ENCODE data around the gene CD59. TPM values are rescaled to one million over a fixed set of nuclear protein-coding genes. Genes with fewer than 3 reads are reported as not detected.
"Not testable (repeated sequence)": the region's sequence is repeated elsewhere in the genome, so short reads cannot be mapped to it uniquely, and the experiment has no call there.

CD59 gene
- total and polyA plus RNA-seq, 7 experiments from 2014 or later, result 23.3 to 152 (median 69.6) TPM

GRCh38 chr11:33685082-33685481, 51.1 kb downstream of the CD59 start:
- no peak for DNase-seq
- Histone ChIP-seq H3K36me3 (ENCODE audit: control insufficient read depth in 2 of 3, insufficient read depth in 3 of 3, low read length in 3 of 3) (no peaks in the 10 kb centered on the region), H3K27ac (ENCODE audit: low read depth, low read length) (no peak overlapping the region), H3K27me3 (ENCODE audit: control insufficient read depth in 2 of 2, insufficient read depth in 2 of 2, low read length in 2 of 2) (peaks cover 0 to 9% of the 10 kb centered on the region in 2 donors), H3K9me3 (ENCODE audit: control insufficient read depth in 2 of 3, low read length in 3 of 3) (no peaks in the 10 kb centered on the region), H3K4me1 (ENCODE audit: control insufficient read depth in 2 of 2, insufficient read depth in 2 of 2, low read length in 2 of 2) (no peaks in the 10 kb centered on the region), H3K4me3 (ENCODE audit: low read length) (no peak overlapping the region)
- CTCF ChIA-PET, result interaction anchor here (0.7 kb wide), 1 partner anchor 495 kb away, joined by 3 read pairs; no protein-coding TSS in a partner anchor
- Mint-ChIP-seq H3K4me1 (peaks cover 0 to 3% (median 0%) of the 10 kb centered on the region in 7 donors), H3K4me3 (no peak overlapping the region), H3K36me3 (peaks cover 0 to 4% (median 0%) of the 10 kb centered on the region in 5 donors), H3K27me3 (peaks cover 27 to 49% (median 39%) of the 10 kb centered on the region in 5 donors), H3K9me3 (peaks cover 0 to 5% (median 0%) of the 10 kb centered on the region in 11 donors), H3K27ac (no peak overlapping the region)
- intact Hi-C loops (cut with micrococcal nuclease), result loop anchor here in 1 of 2 donors (5.0 kb wide), 1 partner anchor 323 kb away; no protein-coding TSS in a partner anchor
- no peak for ATAC-seq
- POLR2A ChIA-PET, result no interaction called here

- no peaks in the 10 kb centered on the region for H3K9me3 ChIP-seq (ENCODE audit: control insufficient read depth in 2 of 3, low read length in 3 of 3)
- H3K27me3 Mint-ChIP-seq, result peaks cover 33 to 55% (median 43%) of the 10 kb centered on the region in 5 donors
- CTCF ChIA-PET, result no interaction called here
These were observed 52.1 kb downstream of the CD59 start for GRCh38 chr11:33684003-33684706.

GRCh38 chr11:33682446-33682845, 53.8 kb downstream of the CD59 start:
- no peak overlapping the region for H3K27ac Mint-ChIP-seq
- no peak overlapping the region for H3K4me3 Mint-ChIP-seq
- peaks cover 43 to 55% (median 52%) of the 10 kb centered on the region in 5 donors for H3K27me3 Mint-ChIP-seq
- H3K27me3 ChIP-seq (ENCODE audit: control insufficient read depth in 2 of 2, insufficient read depth in 2 of 2, low read length in 2 of 2), result peaks cover 0 to 9% of the 10 kb centered on the region in 2 donors
- no peak for DNase-seq
- no peak for ATAC-seq
- intact Hi-C loops (cut with micrococcal nuclease), result no loop called here
- H3K4me1 Mint-ChIP-seq, result peaks cover 0 to 8% (median 0%) of the 10 kb centered on the region in 7 donors
- H3K4me1 ChIP-seq (ENCODE audit: control insufficient read depth in 2 of 2, insufficient read depth in 2 of 2, low read length in 2 of 2), result no peaks in the 10 kb centered on the region
- H3K36me3 ChIP-seq (ENCODE audit: control insufficient read depth in 2 of 3, insufficient read depth in 3 of 3, low read length in 3 of 3), result no peaks in the 10 kb centered on the region
- H3K4me3 ChIP-seq (ENCODE audit: low read length), result no peak overlapping the region
- no peaks in the 10 kb centered on the region for H3K9me3 ChIP-seq (ENCODE audit: control insufficient read depth in 2 of 3, low read length in 3 of 3)
- POLR2A ChIA-PET, result no interaction called here
- CTCF ChIA-PET, result no interaction called here
- H3K36me3 Mint-ChIP-seq, result peaks cover 0 to 3% (median 0%) of the 10 kb centered on the region in 5 donors
- H3K27ac ChIP-seq (ENCODE audit: low read depth, low read length), result no peak overlapping the region
- peaks cover 0 to 20% (median 5%) of the 10 kb centered on the region in 11 donors for H3K9me3 Mint-ChIP-seq

More at GRCh38 chr11:33684003-33684706, 52.1 kb downstream of the CD59 start:
- Histone ChIP-seq H3K36me3 (ENCODE audit: control insufficient read depth in 2 of 3, insufficient read depth in 3 of 3, low read length in 3 of 3) (no peaks in the 10 kb centered on the region), H3K27me3 (ENCODE audit: control insufficient read depth in 2 of 2, insufficient read depth in 2 of 2, low read length in 2 of 2) (peaks cover 0 to 9% of the 10 kb centered on the region in 2 donors), H3K4me1 (ENCODE audit: control insufficient read depth in 2 of 2, insufficient read depth in 2 of 2, low read length in 2 of 2) (no peaks in the 10 kb centered on the region), H3K4me3 (ENCODE audit: low read length) (no peak overlapping the region), H3K27ac (ENCODE audit: low read depth, low read length) (no peak overlapping the region)
- ATAC-seq, result no peak
- peaks cover 0 to 4% (median 0%) of the 10 kb centered on the region in 7 donors for H3K4me1 Mint-ChIP-seq
- H3K36me3 Mint-ChIP-seq, result peaks cover 0 to 4% (median 0%) of the 10 kb centered on the region in 5 donors
- intact Hi-C loops (cut with micrococcal nuclease), result no loop called here
- POLR2A ChIA-PET, result no interaction called here
- DNase-seq, result no peak
- no peak overlapping the region for H3K4me3 Mint-ChIP-seq
- peaks cover 0 to 5% (median 0%) of the 10 kb centered on the region in 11 donors for H3K9me3 Mint-ChIP-seq
- H3K27ac Mint-ChIP-seq, result peak overlapping the region in 1 of 9 donors; percentile 65

- Mint-ChIP-seq H3K9me3 (peaks cover 0 to 21% (median 4%) of the 10 kb centered on the region in 11 donors), H3K4me1 (peaks cover 0 to 8% (median 0%) of the 10 kb centered on the region in 7 donors), H3K4me3 (no peak overlapping the region), H3K27me3 (peaks cover 46 to 55% (median 53%) of the 10 kb centered on the region in 5 donors), H3K27ac (no peak overlapping the region), H3K36me3 (peaks cover 0 to 3% (median 0%) of the 10 kb centered on the region in 5 donors)
- no peak overlapping the region for H3K27ac ChIP-seq (ENCODE audit: low read depth, low read length)
- no peak overlapping the region for H3K4me3 ChIP-seq (ENCODE audit: low read length)
- no peak for DNase-seq
- no peaks in the 10 kb centered on the region for H3K4me1 ChIP-seq (ENCODE audit: control insufficient read depth in 2 of 2, insufficient read depth in 2 of 2, low read length in 2 of 2)
- no peak for ATAC-seq
- ChIA-PET CTCF (no interaction called here), POLR2A (no interaction called here)
- H3K27me3 ChIP-seq (ENCODE audit: control insufficient read depth in 2 of 2, insufficient read depth in 2 of 2, low read length in 2 of 2), result peaks cover 0 to 9% of the 10 kb centered on the region in 2 donors
- H3K36me3 ChIP-seq (ENCODE audit: control insufficient read depth in 2 of 3, insufficient read depth in 3 of 3, low read length in 3 of 3), result no peaks in the 10 kb centered on the region
- intact Hi-C loops (cut with micrococcal nuclease), result no loop called here
- no peaks in the 10 kb centered on the region for H3K9me3 ChIP-seq (ENCODE audit: control insufficient read depth in 2 of 3, low read length in 3 of 3)
These were observed 54.2 kb downstream of the CD59 start for GRCh38 chr11:33682019-33682418.

- not testable (repeated sequence) for H3K4me1 Mint-ChIP-seq
These were observed 57.6 kb downstream of the CD59 start for GRCh38 chr11:33678616-33679015.

GRCh38 chr11:33674035-33674814, 62.0 kb downstream of the CD59 start:
- H3K9me3 ChIP-seq (ENCODE audit: control insufficient read depth in 2 of 3, low read length in 3 of 3), result no peaks in the 10 kb centered on the region
- Mint-ChIP-seq H3K36me3 (peaks cover 0 to 3% (median 0%) of the 10 kb centered on the region in 5 donors), H3K27me3 (peaks cover 0 to 18% (median 13%) of the 10 kb centered on the region in 5 donors), H3K4me1 (peaks cover 0 to 9% (median 0%) of the 10 kb centered on the region in 7 donors), H3K4me3 (no peak overlapping the region), H3K27ac (no peak overlapping the region), H3K9me3 (peaks cover 0 to 23% (median 4%) of the 10 kb centered on the region in 11 donors)
- no peak overlapping the region for H3K27ac ChIP-seq (ENCODE audit: low read depth, low read length)
- H3K36me3 ChIP-seq (ENCODE audit: control insufficient read depth in 2 of 3, insufficient read depth in 3 of 3, low read length in 3 of 3), result no peaks in the 10 kb centered on the region
- H3K4me1 ChIP-seq (ENCODE audit: control insufficient read depth in 2 of 2, insufficient read depth in 2 of 2, low read length in 2 of 2), result no peaks in the 10 kb centered on the region
- H3K27me3 ChIP-seq (ENCODE audit: control insufficient read depth in 2 of 2, insufficient read depth in 2 of 2, low read length in 2 of 2), result no peaks in the 10 kb centered on the region
- CTCF ChIA-PET, result no interaction called here
- no peak overlapping the region for H3K4me3 ChIP-seq (ENCODE audit: low read length)
- ATAC-seq (no peak), DNase-seq (no peak)
- intact Hi-C loops (cut with micrococcal nuclease), result no loop called here
- POLR2A ChIA-PET, result no interaction called here

More at GRCh38 chr11:33678616-33679015, 57.6 kb downstream of the CD59 start:
- Mint-ChIP-seq H3K27me3 (peaks cover 33 to 52% (median 41%) of the 10 kb centered on the region in 5 donors), H3K9me3 (peaks cover 0 to 23% (median 4%) of the 10 kb centered on the region in 11 donors)
- H3K9me3 ChIP-seq (ENCODE audit: control insufficient read depth in 2 of 3, low read length in 3 of 3); H3K36me3 ChIP-seq (ENCODE audit: control insufficient read depth in 2 of 3, insufficient read depth in 3 of 3, low read length in 3 of 3); H3K4me3 ChIP-seq (ENCODE audit: low read length); H3K4me3 Mint-ChIP-seq; DNase-seq; POLR2A ChIA-PET; ATAC-seq; H3K36me3 Mint-ChIP-seq; CTCF ChIA-PET; intact Hi-C loops (cut with micrococcal nuclease); H3K27ac ChIP-seq (ENCODE audit: low read depth, low read length); H3K27ac Mint-ChIP-seq; H3K4me1 ChIP-seq (ENCODE audit: control insufficient read depth in 2 of 2, insufficient read depth in 2 of 2, low read length in 2 of 2); H3K27me3 ChIP-seq (ENCODE audit: control insufficient read depth in 2 of 2, insufficient read depth in 2 of 2, low read length in 2 of 2): not testable (repeated sequence)
